ENCODE data around the gene GPHN. TPM values are rescaled to one million over a fixed set of nuclear protein-coding genes. Genes with fewer than 3 reads are reported as not detected.

GPHN gene
- total RNA-seq = 8.3 and 10.0 TPM in 2 replicates

DNA sequence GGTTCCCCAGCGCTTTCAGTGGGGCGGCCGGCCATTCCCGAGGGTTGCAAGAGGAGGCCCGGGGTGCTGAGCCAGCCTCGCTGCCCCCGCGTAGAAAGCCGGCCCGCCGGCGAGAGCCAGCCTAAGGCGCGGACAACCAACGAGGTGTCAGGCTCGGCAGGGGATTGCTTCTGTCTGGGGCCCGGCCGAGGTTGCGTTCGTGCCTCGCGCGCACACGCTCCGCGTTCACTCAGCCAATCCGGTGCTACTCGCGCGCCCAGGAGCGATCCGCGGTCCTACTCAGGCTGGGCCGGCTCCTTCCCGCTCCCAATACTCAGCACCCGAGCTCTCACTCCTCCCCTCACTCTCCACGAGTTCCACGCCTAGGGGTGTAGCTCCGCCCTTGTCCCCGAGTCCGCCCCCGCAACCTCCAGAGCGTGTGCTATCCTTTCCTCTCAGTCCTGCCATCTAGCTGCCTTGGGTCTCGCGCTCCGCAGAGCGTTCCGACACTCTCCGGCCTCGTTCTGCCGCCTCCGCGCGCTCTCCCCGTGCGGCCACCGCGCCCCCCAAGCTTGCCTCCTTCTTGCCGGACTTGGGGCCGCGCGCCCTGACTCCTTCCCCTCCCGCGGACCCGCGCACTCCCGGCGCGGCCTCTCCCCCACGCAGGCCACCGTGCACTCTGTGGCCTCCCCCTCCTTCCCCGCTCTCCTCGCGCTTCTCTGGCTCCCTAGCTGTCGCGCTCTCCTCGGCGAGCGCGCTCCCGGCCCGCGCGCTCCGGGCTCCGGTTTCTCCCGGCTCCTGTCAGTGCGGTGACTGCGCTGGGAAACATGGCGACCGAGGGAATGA lies at the start of gene GPHN:
Gene GPHN, plus strand, starts transcription at position 426 of the 825 bp plus-strand sequence.
- H3K4me3 ChIP-seq (ENCODE audit: insufficient read depth, low read length) = peak within 1 kb of the TSS; percentile 93
- peaks cover 11% of the 10 kb centered on the region for H3K4me1 ChIP-seq (ENCODE audit: insufficient read depth, low read length)
- no peaks in the 10 kb centered on the region for H3K36me3 ChIP-seq (ENCODE audit: insufficient read depth, low read length)
- DNase-seq (ENCODE audit: insufficient read length, low spot score, missing footprints) = peak; percentile 98
- peak within 1 kb of the TSS; percentile 92 for H3K4me2 ChIP-seq (ENCODE audit: insufficient read depth, low read length)
- no peaks in the 10 kb centered on the region for H3K27me3 ChIP-seq (ENCODE audit: insufficient read depth, low read length)
- H4K20me1 ChIP-seq (ENCODE audit: insufficient read depth, low read length) = peaks cover 17% of the 10 kb centered on the region
- TF ChIP-seq, protein P1, sequence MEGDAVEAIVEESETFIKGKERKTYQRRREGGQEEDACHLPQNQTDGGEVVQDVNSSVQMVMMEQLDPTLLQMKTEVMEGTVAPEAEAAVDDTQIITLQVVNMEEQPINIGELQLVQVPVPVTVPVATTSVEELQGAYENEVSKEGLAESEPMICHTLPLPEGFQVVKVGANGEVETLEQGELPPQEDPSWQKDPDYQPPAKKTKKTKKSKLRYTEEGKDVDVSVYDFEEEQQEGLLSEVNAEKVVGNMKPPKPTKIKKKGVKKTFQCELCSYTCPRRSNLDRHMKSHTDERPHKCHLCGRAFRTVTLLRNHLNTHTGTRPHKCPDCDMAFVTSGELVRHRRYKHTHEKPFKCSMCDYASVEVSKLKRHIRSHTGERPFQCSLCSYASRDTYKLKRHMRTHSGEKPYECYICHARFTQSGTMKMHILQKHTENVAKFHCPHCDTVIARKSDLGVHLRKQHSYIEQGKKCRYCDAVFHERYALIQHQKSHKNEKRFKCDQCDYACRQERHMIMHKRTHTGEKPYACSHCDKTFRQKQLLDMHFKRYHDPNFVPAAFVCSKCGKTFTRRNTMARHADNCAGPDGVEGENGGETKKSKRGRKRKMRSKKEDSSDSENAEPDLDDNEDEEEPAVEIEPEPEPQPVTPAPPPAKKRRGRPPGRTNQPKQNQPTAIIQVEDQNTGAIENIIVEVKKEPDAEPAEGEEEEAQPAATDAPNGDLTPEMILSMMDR (IDR thresholded peaks at IDR 0.05; ENCODE audit: extremely low read depth, low read depth, low read length) = no peak
- peaks cover 20% of the 10 kb centered on the region for H3K79me2 ChIP-seq (ENCODE audit: insufficient read depth, low read length)
- H2AFZ ChIP-seq (ENCODE audit: low read length) = peak within 1 kb of the TSS; percentile 99
- peak within 1 kb of the TSS; percentile 70 for H3K27ac ChIP-seq (ENCODE audit: low read depth, low read length)
- no peaks in the 10 kb centered on the region for H3K9me3 ChIP-seq (ENCODE audit: low read depth, low read length)

DNA sequence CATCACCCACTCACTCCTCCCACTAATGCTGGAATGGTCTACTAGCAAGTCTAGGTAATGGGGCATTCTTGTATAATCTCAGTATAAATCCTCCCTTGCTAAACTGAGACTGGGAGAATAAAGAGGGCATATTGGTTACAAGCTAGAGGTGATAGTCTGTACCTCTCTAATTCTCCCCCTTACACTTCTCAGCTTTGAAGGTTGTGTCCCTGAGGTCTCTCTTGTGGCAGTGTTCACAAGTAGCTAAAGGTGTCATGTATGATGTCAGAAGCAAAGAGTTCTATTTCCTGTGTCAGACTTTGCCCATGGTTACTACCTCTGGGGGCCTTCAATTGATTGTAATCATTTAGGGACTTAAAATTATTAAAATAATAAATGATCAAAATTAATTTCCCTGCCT lies 48.3 kb upstream of the GPHN start:
- Histone ChIP-seq H3K4me2 (ENCODE audit: insufficient read depth, low read length) (no peak overlapping the region), H2AFZ (ENCODE audit: low read length) (no peak overlapping the region), H3K79me2 (ENCODE audit: insufficient read depth, low read length) (no peaks in the 10 kb centered on the region), H4K20me1 (ENCODE audit: insufficient read depth, low read length) (no peaks in the 10 kb centered on the region), H3K4me1 (ENCODE audit: insufficient read depth, low read length) (no peaks in the 10 kb centered on the region), H3K27me3 (ENCODE audit: insufficient read depth, low read length) (no peaks in the 10 kb centered on the region), H3K9me3 (ENCODE audit: low read depth, low read length) (no peaks in the 10 kb centered on the region), H3K4me3 (ENCODE audit: insufficient read depth, low read length) (no peak overlapping the region), H3K27ac (ENCODE audit: low read depth, low read length) (no peak overlapping the region), H3K36me3 (ENCODE audit: insufficient read depth, low read length) (no peaks in the 10 kb centered on the region)
- TF ChIP-seq, protein P1 (IDR thresholded peaks at IDR 0.05; ENCODE audit: extremely low read depth, low read depth, low read length) = no peak
- DNase-seq (ENCODE audit: insufficient read length, low spot score, missing footprints) = no peak

DNA sequence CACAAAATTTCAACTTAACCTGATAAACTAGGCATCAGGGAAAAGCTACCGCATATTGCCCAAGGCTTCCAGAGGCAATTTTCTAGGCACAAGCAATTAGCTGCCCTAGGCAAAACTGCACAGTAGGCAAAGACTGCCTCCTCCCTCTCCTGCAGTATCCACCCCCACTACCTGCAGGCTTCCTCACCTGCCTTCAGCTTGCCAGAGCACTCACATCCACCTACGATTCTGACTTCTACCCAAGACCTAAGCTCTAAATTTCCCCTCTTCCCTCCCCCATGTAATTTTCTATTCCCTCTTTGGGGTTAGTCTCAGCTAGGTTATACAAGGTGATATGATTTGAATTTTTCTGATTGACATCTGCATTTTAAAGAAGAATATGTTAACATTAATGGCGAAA lies 43.7 kb upstream of the GPHN start:
- Histone ChIP-seq H3K4me2 (ENCODE audit: insufficient read depth, low read length) (no peak overlapping the region), H3K4me1 (ENCODE audit: insufficient read depth, low read length) (no peaks in the 10 kb centered on the region), H3K4me3 (ENCODE audit: insufficient read depth, low read length) (no peak overlapping the region), H3K9me3 (ENCODE audit: low read depth, low read length) (no peaks in the 10 kb centered on the region), H4K20me1 (ENCODE audit: insufficient read depth, low read length) (no peaks in the 10 kb centered on the region), H3K36me3 (ENCODE audit: insufficient read depth, low read length) (no peaks in the 10 kb centered on the region), H3K27me3 (ENCODE audit: insufficient read depth, low read length) (no peaks in the 10 kb centered on the region), H3K27ac (ENCODE audit: low read depth, low read length) (no peak overlapping the region), H3K79me2 (ENCODE audit: insufficient read depth, low read length) (no peaks in the 10 kb centered on the region), H2AFZ (ENCODE audit: low read length) (no peak overlapping the region)
- TF ChIP-seq, protein P1 (IDR thresholded peaks at IDR 0.05; ENCODE audit: extremely low read depth, low read depth, low read length) = no peak
- DNase-seq (ENCODE audit: insufficient read length, low spot score, missing footprints) = no peak

DNA sequence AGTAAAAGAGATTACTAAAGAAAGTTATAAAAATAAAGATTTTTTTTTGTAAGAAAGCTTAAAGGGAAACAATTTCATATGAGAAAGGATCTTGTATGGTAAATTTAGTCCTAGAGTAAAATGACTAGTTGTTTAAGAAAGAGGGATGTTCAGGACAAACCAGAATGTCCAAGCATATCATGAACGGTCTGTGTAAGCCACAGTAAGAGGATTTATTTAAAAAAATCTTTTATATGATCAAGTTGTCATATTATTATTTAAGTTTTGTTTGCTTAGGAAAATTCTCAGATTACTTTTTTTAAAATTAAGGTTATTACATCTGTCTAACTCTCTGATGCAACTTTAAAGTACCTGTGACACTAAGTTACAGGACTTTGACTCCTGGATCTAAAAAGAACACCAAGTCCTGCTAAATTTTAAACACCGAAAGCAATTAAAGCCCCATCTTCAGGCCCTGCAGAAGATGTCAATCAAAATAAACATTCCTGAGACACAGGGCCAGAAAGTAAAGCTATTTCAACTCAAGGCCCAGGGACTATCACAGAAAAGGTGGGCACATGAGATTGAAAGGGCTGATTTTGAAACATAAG lies 39.1 kb upstream of the GPHN start:
- Histone ChIP-seq H3K79me2 (ENCODE audit: insufficient read depth, low read length) (no peaks in the 10 kb centered on the region), H2AFZ (ENCODE audit: low read length) (no peak overlapping the region), H3K4me3 (ENCODE audit: insufficient read depth, low read length) (no peak overlapping the region), H4K20me1 (ENCODE audit: insufficient read depth, low read length) (no peaks in the 10 kb centered on the region), H3K4me2 (ENCODE audit: insufficient read depth, low read length) (no peak overlapping the region), H3K9me3 (ENCODE audit: low read depth, low read length) (no peaks in the 10 kb centered on the region), H3K27me3 (ENCODE audit: insufficient read depth, low read length) (no peaks in the 10 kb centered on the region), H3K27ac (ENCODE audit: low read depth, low read length) (no peak overlapping the region), H3K36me3 (ENCODE audit: insufficient read depth, low read length) (no peaks in the 10 kb centered on the region), H3K4me1 (ENCODE audit: insufficient read depth, low read length) (no peaks in the 10 kb centered on the region)
- TF ChIP-seq, protein P1 (IDR thresholded peaks at IDR 0.05; ENCODE audit: extremely low read depth, low read depth, low read length) = no peak
- no peak for DNase-seq (ENCODE audit: insufficient read length, low spot score, missing footprints)
